ENCODE measurements around the gene JAG1.

DNA sequence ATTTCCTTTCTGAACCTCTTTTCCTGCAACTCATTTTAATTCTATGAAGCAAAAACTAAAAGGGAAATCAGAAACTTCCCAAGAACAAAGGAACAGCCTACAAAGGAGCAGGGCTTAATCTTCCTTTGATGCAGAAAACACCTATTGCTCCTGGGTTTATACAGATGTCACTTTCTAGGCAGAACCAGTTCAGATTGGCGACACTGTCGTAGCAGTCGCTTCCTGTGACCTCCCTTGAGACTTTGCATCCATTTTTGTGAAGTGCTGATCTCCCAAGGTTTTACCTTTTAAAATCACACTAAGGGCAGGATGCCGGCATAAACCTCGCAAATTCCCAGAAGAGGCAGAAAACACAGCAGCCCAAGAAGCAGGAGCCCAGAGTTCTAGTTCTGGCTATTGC is 40.1 kb downstream of the JAG1 start:
- TF ChIP-seq, protein P1, sequence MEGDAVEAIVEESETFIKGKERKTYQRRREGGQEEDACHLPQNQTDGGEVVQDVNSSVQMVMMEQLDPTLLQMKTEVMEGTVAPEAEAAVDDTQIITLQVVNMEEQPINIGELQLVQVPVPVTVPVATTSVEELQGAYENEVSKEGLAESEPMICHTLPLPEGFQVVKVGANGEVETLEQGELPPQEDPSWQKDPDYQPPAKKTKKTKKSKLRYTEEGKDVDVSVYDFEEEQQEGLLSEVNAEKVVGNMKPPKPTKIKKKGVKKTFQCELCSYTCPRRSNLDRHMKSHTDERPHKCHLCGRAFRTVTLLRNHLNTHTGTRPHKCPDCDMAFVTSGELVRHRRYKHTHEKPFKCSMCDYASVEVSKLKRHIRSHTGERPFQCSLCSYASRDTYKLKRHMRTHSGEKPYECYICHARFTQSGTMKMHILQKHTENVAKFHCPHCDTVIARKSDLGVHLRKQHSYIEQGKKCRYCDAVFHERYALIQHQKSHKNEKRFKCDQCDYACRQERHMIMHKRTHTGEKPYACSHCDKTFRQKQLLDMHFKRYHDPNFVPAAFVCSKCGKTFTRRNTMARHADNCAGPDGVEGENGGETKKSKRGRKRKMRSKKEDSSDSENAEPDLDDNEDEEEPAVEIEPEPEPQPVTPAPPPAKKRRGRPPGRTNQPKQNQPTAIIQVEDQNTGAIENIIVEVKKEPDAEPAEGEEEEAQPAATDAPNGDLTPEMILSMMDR (IDR thresholded peaks at IDR 0.05; ENCODE audit: low read depth, low read length), result no peak
- no peak for TF ChIP-seq EZH2phosphoT487 (IDR thresholded peaks at IDR 0.05; ENCODE audit: low read depth)
